ENCODE data around the gene MAB21L2. TPM values are rescaled to one million over a fixed set of nuclear protein-coding genes. Genes with fewer than 3 reads are reported as not detected.

The MAB21L2 gene
- total RNA-seq, 2 experiments from 2014 or later: not detected

DNA sequence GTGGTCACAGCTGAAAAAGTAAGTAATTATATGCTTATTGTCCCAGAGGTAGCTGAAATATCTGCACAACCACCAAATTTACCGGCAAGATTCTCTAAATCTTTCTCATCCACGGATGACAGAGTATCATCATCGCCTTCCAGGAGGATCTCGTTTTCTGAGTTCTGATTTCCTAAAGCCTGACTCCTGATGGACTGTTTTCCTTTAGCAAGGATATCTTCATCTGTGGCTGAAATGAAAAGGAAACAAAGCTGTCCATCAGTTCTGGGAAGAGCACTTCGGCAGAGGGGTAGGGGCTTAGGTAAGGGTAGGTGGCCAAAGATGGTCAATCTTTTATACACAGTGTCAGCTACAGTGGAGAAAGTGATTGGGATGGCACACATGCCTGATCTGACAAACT, 8.7 kb downstream of the MAB21L2 start:
- H3K27ac Mint-ChIP-seq: no peak overlapping the region
- no peaks in the 10 kb centered on the region for H3K4me1 Mint-ChIP-seq (ENCODE audit: low read depth)
- ChIA-PET POLR2A (no interaction called here), CTCF (no interaction called here)
- no peak for ATAC-seq
- H3K4me3 Mint-ChIP-seq: no peak overlapping the region
- peaks cover 4% of the 10 kb centered on the region for H3K36me3 Mint-ChIP-seq (ENCODE audit: low read depth)
- no peak for DNase-seq
- no peaks in the 10 kb centered on the region for H3K27me3 Mint-ChIP-seq (ENCODE audit: low read depth)
- H3K9me3 Mint-ChIP-seq (ENCODE audit: insufficient read depth): no peaks in the 10 kb centered on the region

GRCh38 chr4:150591406-150591805, 9.5 kb downstream of the MAB21L2 start:
- Mint-ChIP-seq H3K9me3 (ENCODE audit: insufficient read depth) (no peaks in the 10 kb centered on the region), H3K27me3 (ENCODE audit: low read depth) (no peaks in the 10 kb centered on the region), H3K4me1 (ENCODE audit: low read depth) (no peaks in the 10 kb centered on the region), H3K36me3 (ENCODE audit: low read depth) (peaks cover 4% of the 10 kb centered on the region), H3K27ac (no peak overlapping the region), H3K4me3 (no peak overlapping the region)
- DNase-seq: no peak
- ChIA-PET POLR2A (no interaction called here), CTCF (no interaction called here)
- no peak for ATAC-seq

DNA sequence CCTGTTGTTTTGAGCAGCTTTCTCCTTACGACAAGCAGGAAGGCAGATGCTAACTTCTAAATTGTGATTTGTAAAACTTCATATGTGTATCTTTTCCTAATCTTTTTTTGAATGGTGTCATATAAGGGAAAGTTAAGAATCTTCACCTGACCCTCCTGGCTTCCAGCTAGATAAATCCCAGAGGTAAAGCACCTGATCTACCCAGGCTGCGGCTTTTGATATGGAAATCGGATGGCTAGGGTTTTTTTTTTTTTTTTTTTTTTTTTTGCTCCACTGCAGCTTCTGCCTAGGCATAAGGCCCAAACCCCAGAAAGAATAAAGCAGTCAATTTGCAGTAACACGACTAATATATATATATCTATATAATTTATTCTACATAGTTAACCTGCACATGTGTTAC, 10.0 kb downstream of the MAB21L2 start:
- no peaks in the 10 kb centered on the region for H3K27me3 Mint-ChIP-seq (ENCODE audit: low read depth)
- no peaks in the 10 kb centered on the region for H3K9me3 Mint-ChIP-seq (ENCODE audit: insufficient read depth)
- no peak for ATAC-seq
- H3K4me1 Mint-ChIP-seq (ENCODE audit: low read depth): no peaks in the 10 kb centered on the region
- peaks cover 4% of the 10 kb centered on the region for H3K36me3 Mint-ChIP-seq (ENCODE audit: low read depth)
- no peak overlapping the region for H3K4me3 Mint-ChIP-seq
- ChIA-PET CTCF (no interaction called here), POLR2A (no interaction called here)
- no peak for DNase-seq
- H3K27ac Mint-ChIP-seq: no peak overlapping the region

- ATAC-seq (no peak), DNase-seq (no peak)
- Mint-ChIP-seq H3K9me3 (ENCODE audit: insufficient read depth) (no peaks in the 10 kb centered on the region), H3K4me3 (no peak overlapping the region), H3K4me1 (ENCODE audit: low read depth) (no peaks in the 10 kb centered on the region), H3K27me3 (ENCODE audit: low read depth) (no peaks in the 10 kb centered on the region), H3K36me3 (ENCODE audit: low read depth) (peaks cover 9% of the 10 kb centered on the region), H3K27ac (no peak overlapping the region)
- POLR2A ChIA-PET: no interaction called here
- CTCF ChIA-PET: interaction anchor here (1.0 kb wide), 1 partner anchor 273 kb away, joined by 3 read pairs; no protein-coding TSS in a partner anchor
Observed at GRCh38 chr4:150593996-150594395, 12.0 kb downstream of the MAB21L2 start.

GRCh38 chr4:150598909-150599308, 17.0 kb downstream of the MAB21L2 start:
- ATAC-seq (no peak), DNase-seq (no peak)
- CTCF ChIA-PET: no interaction called here
- no peaks in the 10 kb centered on the region for H3K27me3 Mint-ChIP-seq (ENCODE audit: low read depth)
- H3K4me3 Mint-ChIP-seq: no peak overlapping the region
- POLR2A ChIA-PET: interaction anchor here (0.7 kb wide), 1 partner anchor 232 kb away, joined by 3 read pairs; no protein-coding TSS in a partner anchor
- no peaks in the 10 kb centered on the region for H3K4me1 Mint-ChIP-seq (ENCODE audit: low read depth)
- no peaks in the 10 kb centered on the region for H3K9me3 Mint-ChIP-seq (ENCODE audit: insufficient read depth)
- H3K36me3 Mint-ChIP-seq (ENCODE audit: low read depth): peaks cover 9% of the 10 kb centered on the region
- H3K27ac Mint-ChIP-seq: no peak overlapping the region

GRCh38 chr4:150599547-150599946, 17.6 kb downstream of the MAB21L2 start:
- Mint-ChIP-seq H3K27ac (no peak overlapping the region), H3K4me1 (ENCODE audit: low read depth) (no peaks in the 10 kb centered on the region), H3K27me3 (ENCODE audit: low read depth) (no peaks in the 10 kb centered on the region), H3K9me3 (ENCODE audit: insufficient read depth) (no peaks in the 10 kb centered on the region), H3K4me3 (no peak overlapping the region), H3K36me3 (ENCODE audit: low read depth) (peaks cover 9% of the 10 kb centered on the region)
- DNase-seq (no peak), ATAC-seq (no peak)
- POLR2A ChIA-PET: no interaction called here
- CTCF ChIA-PET: no interaction called here

DNA sequence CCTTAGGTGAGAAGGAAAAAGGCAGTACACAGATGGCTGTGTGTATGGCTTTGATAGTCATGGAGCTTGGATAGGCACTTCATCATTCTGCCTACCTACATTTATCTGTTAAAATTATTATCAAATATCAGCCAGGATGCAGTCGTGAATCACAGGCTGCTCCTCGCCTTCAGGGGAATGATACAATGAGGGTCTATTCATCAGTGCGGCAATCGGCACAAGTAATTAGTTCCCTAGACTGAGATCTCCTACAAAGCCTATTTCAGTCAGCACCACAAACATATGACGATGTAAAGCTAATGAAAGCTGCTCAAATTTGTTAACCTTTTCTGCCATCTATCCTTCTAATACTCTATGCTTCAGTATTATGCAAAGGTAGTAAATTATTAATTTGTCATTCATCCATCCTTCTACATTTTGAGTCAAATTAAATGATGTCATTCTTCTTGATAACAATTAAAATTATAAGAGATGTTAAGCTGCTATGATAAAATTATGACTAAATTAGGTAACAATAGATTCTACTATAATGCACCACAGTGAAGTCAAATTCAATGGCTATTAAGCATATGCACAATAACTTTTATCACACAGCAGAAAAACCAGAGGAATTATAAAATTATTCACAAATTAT, 19.0 kb downstream of the MAB21L2 start:
- no peak for DNase-seq
- POLR2A ChIA-PET: no interaction called here
- Mint-ChIP-seq H3K9me3 (ENCODE audit: insufficient read depth) (no peaks in the 10 kb centered on the region), H3K27me3 (ENCODE audit: low read depth) (no peaks in the 10 kb centered on the region), H3K36me3 (ENCODE audit: low read depth) (peaks cover 9% of the 10 kb centered on the region), H3K4me1 (ENCODE audit: low read depth) (no peaks in the 10 kb centered on the region), H3K4me3 (no peak overlapping the region), H3K27ac (no peak overlapping the region)
- CTCF ChIA-PET: no interaction called here
- no peak for ATAC-seq

GRCh38 chr4:150609131-150609530, 27.2 kb downstream of the MAB21L2 start:
- H3K36me3 Mint-ChIP-seq (ENCODE audit: low read depth): no peaks in the 10 kb centered on the region
- H3K9me3 Mint-ChIP-seq (ENCODE audit: insufficient read depth): no peaks in the 10 kb centered on the region
- H3K4me1 Mint-ChIP-seq (ENCODE audit: low read depth): no peaks in the 10 kb centered on the region
- ATAC-seq (no peak), DNase-seq (no peak)
- H3K27ac Mint-ChIP-seq: no peak overlapping the region
- H3K4me3 Mint-ChIP-seq: no peak overlapping the region
- H3K27me3 Mint-ChIP-seq (ENCODE audit: low read depth): no peaks in the 10 kb centered on the region
- ChIA-PET CTCF (no interaction called here), POLR2A (no interaction called here)

- peaks cover 12% of the 10 kb centered on the region for H3K36me3 Mint-ChIP-seq (ENCODE audit: low read depth)
- H3K9me3 Mint-ChIP-seq (ENCODE audit: insufficient read depth): peaks cover 3% of the 10 kb centered on the region
- no peak overlapping the region for H3K27ac Mint-ChIP-seq
- no peaks in the 10 kb centered on the region for H3K4me1 Mint-ChIP-seq (ENCODE audit: low read depth)
- ATAC-seq: no peak
- POLR2A ChIA-PET: no interaction called here
- no peak overlapping the region for H3K4me3 Mint-ChIP-seq
- no peak for DNase-seq
- CTCF ChIA-PET: no interaction called here
- no peaks in the 10 kb centered on the region for H3K27me3 Mint-ChIP-seq (ENCODE audit: low read depth)
Observed at GRCh38 chr4:150619042-150619441, 37.1 kb downstream of the MAB21L2 start.

- ChIA-PET POLR2A (no interaction called here), CTCF (no interaction called here)
- no peaks in the 10 kb centered on the region for H3K27me3 Mint-ChIP-seq (ENCODE audit: low read depth)
- no peak overlapping the region for H3K27ac Mint-ChIP-seq
- ATAC-seq (no peak), DNase-seq (no peak)
- no peak overlapping the region for H3K4me3 Mint-ChIP-seq
- peaks cover 3% of the 10 kb centered on the region for H3K9me3 Mint-ChIP-seq (ENCODE audit: insufficient read depth)
- peaks cover 9% of the 10 kb centered on the region for H3K36me3 Mint-ChIP-seq (ENCODE audit: low read depth)
- no peaks in the 10 kb centered on the region for H3K4me1 Mint-ChIP-seq (ENCODE audit: low read depth)
Observed at GRCh38 chr4:150624055-150624454, 42.1 kb downstream of the MAB21L2 start.

- no peak for DNase-seq
- Mint-ChIP-seq H3K4me3 (no peak overlapping the region), H3K27me3 (ENCODE audit: low read depth) (no peaks in the 10 kb centered on the region), H3K9me3 (ENCODE audit: insufficient read depth) (peaks cover 3% of the 10 kb centered on the region), H3K36me3 (ENCODE audit: low read depth) (peaks cover 9% of the 10 kb centered on the region), H3K27ac (no peak overlapping the region), H3K4me1 (ENCODE audit: low read depth) (no peaks in the 10 kb centered on the region)
- ChIA-PET POLR2A (no interaction called here), CTCF (no interaction called here)
- ATAC-seq: no peak
Observed at GRCh38 chr4:150625033-150625432, 43.1 kb downstream of the MAB21L2 start.

DNA sequence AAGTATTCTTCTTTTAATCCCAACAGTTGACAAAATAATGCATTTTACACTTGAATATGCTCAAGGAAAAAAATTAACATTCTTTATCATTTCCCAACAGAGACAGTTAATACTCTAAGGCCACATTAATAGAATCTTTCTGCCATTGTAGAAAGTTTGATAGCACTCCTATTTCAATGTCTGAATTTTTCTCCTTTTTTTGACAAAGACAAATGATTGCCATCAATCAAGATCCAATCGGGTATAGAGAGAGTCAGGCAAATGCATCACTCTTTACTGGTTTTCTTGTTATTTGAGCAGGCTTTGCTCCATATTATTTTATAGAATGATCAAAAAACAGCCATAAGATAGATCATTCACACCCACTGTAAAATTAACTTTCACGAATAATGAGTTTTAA, 46.1 kb downstream of the MAB21L2 start:
- Mint-ChIP-seq H3K27me3 (ENCODE audit: low read depth) (no peaks in the 10 kb centered on the region), H3K9me3 (ENCODE audit: insufficient read depth) (peaks cover 7% of the 10 kb centered on the region), H3K4me1 (ENCODE audit: low read depth) (no peaks in the 10 kb centered on the region), H3K4me3 (no peak overlapping the region), H3K36me3 (ENCODE audit: low read depth) (peaks cover 5% of the 10 kb centered on the region), H3K27ac (no peak overlapping the region)
- ChIA-PET CTCF (no interaction called here), POLR2A (no interaction called here)
- DNase-seq (no peak), ATAC-seq (no peak)

DNA sequence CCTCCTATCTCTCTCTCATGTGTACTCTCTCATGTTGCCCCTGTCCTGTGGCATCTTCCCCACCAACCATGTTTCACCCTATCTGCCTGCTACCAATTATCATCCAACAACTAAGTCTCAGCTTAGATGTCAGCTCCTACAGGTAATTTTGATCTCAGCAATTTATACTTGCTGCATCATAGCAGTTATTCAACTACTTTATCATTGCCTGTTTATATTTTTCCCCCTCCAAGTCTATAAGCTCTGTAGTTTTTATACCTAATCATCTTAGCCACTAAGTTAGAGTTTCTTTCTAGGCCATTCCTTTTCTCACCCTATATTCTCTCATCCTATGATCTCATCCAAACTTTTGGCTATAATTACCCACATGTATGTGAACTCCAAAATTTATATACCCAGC, 50.7 kb downstream of the MAB21L2 start:
- H3K9me3 Mint-ChIP-seq (ENCODE audit: insufficient read depth): peaks cover 20% of the 10 kb centered on the region
- no peaks in the 10 kb centered on the region for H3K27me3 Mint-ChIP-seq (ENCODE audit: low read depth)
- no peak for DNase-seq
- CTCF ChIA-PET: no interaction called here
- no peaks in the 10 kb centered on the region for H3K4me1 Mint-ChIP-seq (ENCODE audit: low read depth)
- no peak overlapping the region for H3K27ac Mint-ChIP-seq
- peaks cover 8% of the 10 kb centered on the region for H3K36me3 Mint-ChIP-seq (ENCODE audit: low read depth)
- no peak for ATAC-seq
- no peak overlapping the region for H3K4me3 Mint-ChIP-seq
- POLR2A ChIA-PET: no interaction called here

Measured in activated CD8-positive, alpha-beta T cell treated with anti-CD3 and anti-CD28 coated beads, Interleukin-2, amount 10 ng/mL, durations not matched to agents 7 days and 5 days (primary cell).